BE2C (cell line): ENCODE measurements around the gene INPP4B.
"Not testable (repeated sequence)": the region's sequence is repeated elsewhere in the genome, so short reads cannot be mapped to it uniquely, and the experiment has no call there.

ENCODE experiments used
- DNase-seq: peaks from one replicate; pipeline ENCODE4 v3.0.0-alpha.2; 2020
- H3K27me3 ChIP-seq: fragments of 250-450 bp; sonication (Bioruptor Pico); 2 replicates; pipeline ENCODE4 v1.5.1; 2020; ENCODE audit warnings: mild to moderate bottlenecking
- H3K36me3 ChIP-seq: fragments of 250-450 bp; sonication (Bioruptor Pico); 2 replicates; pipeline ENCODE4 v1.5.1; 2020; ENCODE audit warnings: mild to moderate bottlenecking
- H3K4me1 ChIP-seq: fragments of 250-450 bp; sonication (Bioruptor Pico); 2 replicates; pipeline ENCODE4 v1.5.1; 2020
- H3K4me3 ChIP-seq: 2 replicates; pipeline ENCODE4 v1.5.1; 2011; ENCODE audit warnings: low read depth, low read length
- H3K9me3 ChIP-seq: fragments of 250-450 bp; sonication (Bioruptor Pico); 2 replicates; pipeline ENCODE4 v1.5.1; 2020
- TF ChIP-seq, protein P1 (sequence below): IDR thresholded peaks from 2 replicates; pipeline ENCODE4 v1.5.1; 2012; ENCODE audit warnings: mild to moderate bottlenecking, low read depth, low read length

INPP4B gene

DNA sequence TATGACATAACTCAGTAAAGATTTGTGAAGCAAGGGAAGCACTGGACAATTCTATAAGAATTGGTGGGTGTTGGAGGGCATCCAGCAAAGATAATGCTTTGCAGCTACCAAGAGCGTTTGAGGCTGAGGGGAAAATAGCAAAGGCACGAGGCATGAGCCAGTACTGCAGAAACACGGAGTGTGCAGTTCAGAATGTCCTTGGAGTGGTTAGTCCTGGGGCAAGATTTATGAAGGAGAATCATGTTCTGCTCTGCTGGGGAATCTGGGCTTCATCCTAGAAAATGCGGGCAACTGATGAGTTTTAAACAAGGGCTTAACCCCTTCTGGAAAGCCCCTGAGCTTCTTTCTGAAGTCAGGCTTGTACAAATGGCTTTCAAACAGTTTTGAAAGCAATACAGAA lies 757.2 kb downstream of the INPP4B start:
- Histone ChIP-seq H3K4me3 (no peak overlapping the region), H3K27me3 (no peaks in the 10 kb centered on the region)

DNA sequence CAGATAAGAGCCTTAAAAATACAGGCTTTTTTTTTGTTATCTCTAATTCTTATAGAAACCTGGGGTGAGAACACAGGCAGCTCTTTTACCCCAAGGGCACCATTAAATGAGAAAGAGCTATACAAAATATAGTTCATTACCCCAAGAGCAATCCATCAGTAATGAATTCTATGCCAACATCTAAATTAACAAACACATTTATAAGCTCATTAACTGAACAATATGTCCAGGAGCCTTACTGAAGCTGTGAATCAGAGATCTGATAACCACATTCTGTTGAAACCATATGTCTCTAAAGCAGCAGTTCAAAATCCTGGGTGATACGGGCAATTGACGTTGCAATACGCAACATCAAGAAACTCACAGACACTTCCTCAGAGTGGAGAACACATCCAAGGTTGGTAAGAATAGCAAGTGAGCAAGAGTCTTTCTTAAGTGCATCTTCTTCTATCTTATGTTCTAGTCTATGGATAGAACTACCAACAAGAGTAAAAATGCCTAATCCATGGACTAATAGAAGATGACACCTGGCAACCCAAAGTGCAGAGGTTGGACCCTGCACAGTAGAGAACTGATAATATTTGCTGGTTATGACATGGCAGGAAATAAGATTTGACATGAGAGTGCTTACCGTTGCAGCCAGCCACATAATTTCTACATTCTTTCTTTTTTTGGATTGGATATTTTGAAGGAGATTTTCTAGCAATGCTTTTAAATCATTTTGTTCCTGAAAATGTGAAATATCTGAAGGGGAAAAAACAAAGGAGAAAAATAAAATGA lies 760.4 kb downstream of the INPP4B start:
- TF ChIP-seq, protein P1, sequence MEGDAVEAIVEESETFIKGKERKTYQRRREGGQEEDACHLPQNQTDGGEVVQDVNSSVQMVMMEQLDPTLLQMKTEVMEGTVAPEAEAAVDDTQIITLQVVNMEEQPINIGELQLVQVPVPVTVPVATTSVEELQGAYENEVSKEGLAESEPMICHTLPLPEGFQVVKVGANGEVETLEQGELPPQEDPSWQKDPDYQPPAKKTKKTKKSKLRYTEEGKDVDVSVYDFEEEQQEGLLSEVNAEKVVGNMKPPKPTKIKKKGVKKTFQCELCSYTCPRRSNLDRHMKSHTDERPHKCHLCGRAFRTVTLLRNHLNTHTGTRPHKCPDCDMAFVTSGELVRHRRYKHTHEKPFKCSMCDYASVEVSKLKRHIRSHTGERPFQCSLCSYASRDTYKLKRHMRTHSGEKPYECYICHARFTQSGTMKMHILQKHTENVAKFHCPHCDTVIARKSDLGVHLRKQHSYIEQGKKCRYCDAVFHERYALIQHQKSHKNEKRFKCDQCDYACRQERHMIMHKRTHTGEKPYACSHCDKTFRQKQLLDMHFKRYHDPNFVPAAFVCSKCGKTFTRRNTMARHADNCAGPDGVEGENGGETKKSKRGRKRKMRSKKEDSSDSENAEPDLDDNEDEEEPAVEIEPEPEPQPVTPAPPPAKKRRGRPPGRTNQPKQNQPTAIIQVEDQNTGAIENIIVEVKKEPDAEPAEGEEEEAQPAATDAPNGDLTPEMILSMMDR: no peak
- Histone ChIP-seq H3K27me3 (no peaks in the 10 kb centered on the region), H3K4me1 (peaks cover 10% of the 10 kb centered on the region), H3K9me3 (no peaks in the 10 kb centered on the region), H3K4me3 (no peak overlapping the region), H3K36me3 (no peaks in the 10 kb centered on the region)
- no peak for DNase-seq

More for the DNA sequence above, 757.2 kb downstream of the INPP4B start:
- Histone ChIP-seq H3K4me1 (peaks cover 17% of the 10 kb centered on the region), H3K9me3 (no peaks in the 10 kb centered on the region), H3K36me3 (no peaks in the 10 kb centered on the region)
- TF ChIP-seq, protein P1: no peak
- DNase-seq: no peak

DNA sequence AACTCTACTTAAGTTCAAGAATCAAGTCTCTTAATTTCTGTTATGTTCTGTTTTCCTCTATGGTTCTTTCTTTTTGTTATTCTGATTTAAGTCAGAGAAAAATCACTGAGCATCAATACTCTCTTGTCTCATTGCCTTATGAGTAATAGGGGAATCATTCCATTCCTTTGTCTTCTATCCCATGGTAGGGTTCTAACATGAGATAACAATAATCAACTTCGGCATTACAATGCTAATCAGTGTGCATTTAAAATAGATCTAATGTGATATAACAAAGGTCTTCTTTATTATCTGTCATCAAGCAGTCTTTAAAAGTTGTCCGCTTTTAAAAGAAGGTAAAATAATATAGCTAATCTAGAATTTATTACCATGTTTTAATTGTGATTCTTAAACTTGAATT lies 762.8 kb downstream of the INPP4B start:
- no peak overlapping the region for H3K4me3 ChIP-seq
- TF ChIP-seq, protein P1: no peak
- H3K9me3 ChIP-seq: no peaks in the 10 kb centered on the region
- H3K27me3 ChIP-seq: no peaks in the 10 kb centered on the region
- DNase-seq: no peak
- no peaks in the 10 kb centered on the region for H3K36me3 ChIP-seq
- H3K4me1 ChIP-seq: peaks cover 10% of the 10 kb centered on the region

DNA sequence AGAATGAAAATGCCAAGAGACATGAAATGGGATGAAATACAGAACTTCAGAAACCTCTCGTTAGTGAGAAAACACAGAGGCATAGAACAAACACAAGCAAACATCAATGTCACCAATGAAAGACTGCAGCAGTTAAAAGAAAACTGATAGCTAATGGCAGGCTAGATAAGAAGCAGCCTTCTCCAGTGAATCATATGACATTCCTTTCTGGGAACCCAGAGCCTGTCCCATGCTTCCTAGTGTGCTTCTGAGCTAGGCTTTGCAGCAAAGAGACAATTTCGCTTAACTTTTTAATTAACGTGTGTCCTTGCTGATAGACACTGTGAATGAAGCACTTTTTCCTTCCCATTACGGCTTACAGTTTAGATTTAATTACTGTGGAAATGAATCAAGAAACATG lies 765.1 kb downstream of the INPP4B start:
- TF ChIP-seq, protein P1: no peak
- Histone ChIP-seq H3K4me3 (0 out of 2 replicates have a peak overlapping the region, but pooled peaks have one; percentile 7), H3K9me3 (no peaks in the 10 kb centered on the region), H3K27me3 (no peaks in the 10 kb centered on the region), H3K4me1 (peaks cover 10% of the 10 kb centered on the region), H3K36me3 (no peaks in the 10 kb centered on the region)
- peak; percentile 11 for DNase-seq

DNA sequence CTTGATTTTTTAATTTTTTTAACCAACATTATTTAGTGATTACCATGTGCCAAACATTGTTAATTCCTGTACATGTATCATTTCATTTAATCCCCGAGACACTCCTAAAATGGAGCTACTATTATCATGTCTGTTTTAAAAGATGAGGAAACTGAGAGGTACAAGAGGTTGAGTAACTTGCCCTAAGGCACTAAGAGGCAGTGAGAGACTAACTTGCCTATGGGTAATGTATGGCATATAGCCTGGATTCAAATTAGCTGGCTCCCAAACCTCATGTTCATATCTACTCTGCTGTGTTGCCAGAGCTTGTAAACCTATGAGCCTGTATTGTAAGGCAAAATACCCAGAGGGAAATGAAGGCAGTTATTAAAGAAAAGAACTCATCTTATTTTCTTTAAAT lies 766.1 kb downstream of the INPP4B start:
- H3K27me3 ChIP-seq: no peaks in the 10 kb centered on the region
- no peak overlapping the region for H3K4me3 ChIP-seq
- H3K4me1 ChIP-seq: peaks cover 2% of the 10 kb centered on the region
- TF ChIP-seq, protein P1: no peak
- H3K9me3 ChIP-seq: no peaks in the 10 kb centered on the region
- H3K36me3 ChIP-seq: no peaks in the 10 kb centered on the region
- no peak for DNase-seq

DNA sequence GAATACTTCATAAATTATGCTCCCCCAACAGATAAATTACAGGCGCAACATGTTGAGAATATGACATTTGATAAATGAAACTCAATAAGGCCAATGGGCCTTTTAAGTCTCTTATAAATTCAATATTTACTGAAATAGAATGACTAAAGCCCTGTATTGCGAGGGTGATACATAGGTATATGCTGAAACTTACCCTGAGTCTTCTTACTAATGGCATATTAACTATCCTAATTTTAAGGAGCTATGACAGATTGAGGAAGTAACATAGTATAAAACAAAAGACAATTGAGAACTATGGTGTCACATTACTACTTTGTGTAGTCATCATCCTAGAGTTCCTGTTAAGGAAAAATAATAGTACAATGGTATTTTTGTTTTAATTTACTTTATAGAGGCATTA lies 769.1 kb downstream of the INPP4B start:
- Histone ChIP-seq H3K27me3 (no peaks in the 10 kb centered on the region), H3K4me3 (no peak overlapping the region), H3K9me3 (no peaks in the 10 kb centered on the region), H3K36me3 (no peaks in the 10 kb centered on the region), H3K4me1 (no peaks in the 10 kb centered on the region; the same call in 1 of the 2 replicates)
- TF ChIP-seq, protein P1: no peak
- no peak for DNase-seq

DNA sequence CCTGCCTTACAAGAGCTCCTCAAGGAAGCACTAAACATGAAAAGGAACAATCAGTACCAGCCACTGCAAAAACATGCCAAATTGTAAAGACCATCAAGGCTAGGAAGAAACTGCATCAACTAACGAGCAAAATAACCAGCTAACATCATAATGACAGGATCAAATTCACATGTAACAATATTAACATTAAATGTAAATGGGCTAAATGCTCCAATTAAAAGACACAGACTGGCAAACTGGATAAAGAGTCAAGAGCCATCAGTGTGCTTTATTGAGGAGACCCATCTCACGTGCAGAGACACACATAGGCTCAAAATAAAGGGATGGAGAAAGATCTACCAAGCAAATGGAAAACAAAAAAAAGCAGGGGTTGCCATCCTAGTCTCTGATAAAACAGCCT lies 777.8 kb downstream of the INPP4B start:
- H3K4me1 ChIP-seq, H3K9me3 ChIP-seq, H3K4me3 ChIP-seq, DNase-seq, H3K27me3 ChIP-seq, H3K36me3 ChIP-seq: not testable (repeated sequence)

DNA sequence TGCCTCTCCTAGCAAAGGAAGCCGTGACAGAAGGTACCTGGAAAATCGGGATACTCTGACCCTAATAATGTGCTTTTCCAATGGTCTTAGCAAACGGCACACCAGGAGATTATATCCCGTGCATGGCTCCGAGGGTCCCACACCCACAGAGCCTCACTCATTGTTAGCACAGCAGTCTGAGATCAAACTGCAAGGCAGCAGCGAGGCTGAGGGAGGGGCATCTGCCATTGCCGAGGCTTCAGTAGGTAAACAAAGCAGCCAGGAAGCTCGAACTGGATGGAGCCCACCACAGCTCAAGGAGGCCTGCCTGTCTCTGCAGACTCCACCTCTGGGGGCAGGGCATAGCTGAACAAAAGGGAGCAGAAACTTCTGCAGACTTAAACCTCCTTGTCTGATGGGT lies 779.5 kb downstream of the INPP4B start:
- H3K27me3 ChIP-seq, H3K4me3 ChIP-seq, H3K9me3 ChIP-seq, H3K36me3 ChIP-seq, H3K4me1 ChIP-seq, DNase-seq: not testable (repeated sequence)
